ENCODE data around the gene STRA6.
"Not testable (repeated sequence)": the region's sequence is repeated elsewhere in the genome, so short reads cannot be mapped to it uniquely, and the experiment has no call there.

Gene STRA6

GRCh38 chr15:74165461-74165860 is 37.1 kb downstream of the STRA6 start:
- no peak for DNase-seq (ENCODE audit: low read depth in 2 of 2)

GRCh38 chr15:74162195-74162536 is 40.4 kb downstream of the STRA6 start:
- not testable (repeated sequence) for DNase-seq (ENCODE audit: low read depth in 2 of 2)

- not testable (repeated sequence) for DNase-seq (ENCODE audit: low read depth in 2 of 2)
These were observed 42.2 kb downstream of the STRA6 start for GRCh38 chr15:74160390-74160789.

GRCh38 chr15:74159773-74160172 is 42.8 kb downstream of the STRA6 start:
- DNase-seq (ENCODE audit: low read depth in 2 of 2) = no peak

GRCh38 chr15:74158855-74159650 is 43.5 kb downstream of the STRA6 start:
- DNase-seq (ENCODE audit: low read depth in 2 of 2) = no peak

GRCh38 chr15:74157868-74158827 is 44.4 kb downstream of the STRA6 start:
- DNase-seq (ENCODE audit: low read depth in 2 of 2) = no peak

- no peak for DNase-seq (ENCODE audit: low read depth in 2 of 2)
These were observed 45.7 kb downstream of the STRA6 start for GRCh38 chr15:74156678-74157411.

GRCh38 chr15:74155766-74156417 is 46.7 kb downstream of the STRA6 start:
- no peak for DNase-seq (ENCODE audit: low read depth in 2 of 2)

- DNase-seq (ENCODE audit: low read depth in 2 of 2) = no peak
These were observed 55.5 kb downstream of the STRA6 start for GRCh38 chr15:74147051-74147450.

GRCh38 chr15:74146277-74146800 is 56.2 kb downstream of the STRA6 start:
- DNase-seq (ENCODE audit: low read depth in 2 of 2) = no peak

GRCh38 chr15:74144153-74144775 is 58.3 kb downstream of the STRA6 start:
- no peak for DNase-seq (ENCODE audit: low read depth in 2 of 2)

- no peak for DNase-seq (ENCODE audit: low read depth in 2 of 2)
These were observed 61.0 kb downstream of the STRA6 start for GRCh38 chr15:74141591-74141990.

- no peak for DNase-seq (ENCODE audit: low read depth in 2 of 2)
These were observed 63.9 kb downstream of the STRA6 start for GRCh38 chr15:74138642-74139041.

GRCh38 chr15:74137537-74137894 is 65.1 kb downstream of the STRA6 start:
- no peak for DNase-seq (ENCODE audit: low read depth in 2 of 2)

- DNase-seq (ENCODE audit: low read depth in 2 of 2) = no peak
These were observed 65.6 kb downstream of the STRA6 start for GRCh38 chr15:74136814-74137536.

- DNase-seq (ENCODE audit: low read depth in 2 of 2) = no peak
These were observed 66.1 kb downstream of the STRA6 start for GRCh38 chr15:74136540-74136813.

- DNase-seq (ENCODE audit: low read depth in 2 of 2) = no peak
These were observed 67.5 kb downstream of the STRA6 start for GRCh38 chr15:74135041-74135565.

- DNase-seq (ENCODE audit: low read depth in 2 of 2) = no peak
These were observed 68.1 kb downstream of the STRA6 start for GRCh38 chr15:74134387-74135027.

GRCh38 chr15:74133694-74134386 is 68.7 kb downstream of the STRA6 start:
- DNase-seq (ENCODE audit: low read depth in 2 of 2) = no peak

All from stimulated activated CD8-positive, alpha-beta memory T cell treated with anti-CD3 and anti-CD28 coated beads, Interleukin-2, amount 100 ng/mL, for 48 hours (primary cell).